ENCODE measurements around the gene ADARB1.

Gene ADARB1

GRCh38 chr21:45209685-45210284 lies 135.4 kb downstream of the ADARB1 start:
- no peak for DNase-seq

- DNase-seq = no peak
These were observed 136.1 kb downstream of the ADARB1 start for GRCh38 chr21:45210461-45210983.

DNA sequence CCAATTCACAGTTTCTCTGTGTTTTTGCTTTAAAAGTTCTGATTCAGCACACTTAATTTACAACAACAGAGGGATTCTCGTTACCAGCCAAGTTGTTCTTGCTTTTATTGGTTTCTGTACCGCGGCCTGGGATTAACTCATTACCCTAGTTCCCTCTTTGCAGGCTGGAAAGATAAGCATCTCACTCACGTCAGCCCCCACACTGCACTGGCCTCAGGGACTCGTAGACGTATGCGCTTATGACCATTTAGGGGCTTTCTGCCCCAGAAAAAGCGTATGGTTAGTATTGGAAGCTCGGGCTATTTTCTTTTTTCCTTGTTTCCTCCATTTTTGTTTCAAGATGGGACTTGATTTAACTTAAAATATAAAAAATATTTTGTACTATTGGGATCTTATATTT lies 137.3 kb downstream of the ADARB1 start:
- no peak for DNase-seq

- no peak for DNase-seq
These were observed 139.0 kb downstream of the ADARB1 start for GRCh38 chr21:45213392-45213791.

DNA sequence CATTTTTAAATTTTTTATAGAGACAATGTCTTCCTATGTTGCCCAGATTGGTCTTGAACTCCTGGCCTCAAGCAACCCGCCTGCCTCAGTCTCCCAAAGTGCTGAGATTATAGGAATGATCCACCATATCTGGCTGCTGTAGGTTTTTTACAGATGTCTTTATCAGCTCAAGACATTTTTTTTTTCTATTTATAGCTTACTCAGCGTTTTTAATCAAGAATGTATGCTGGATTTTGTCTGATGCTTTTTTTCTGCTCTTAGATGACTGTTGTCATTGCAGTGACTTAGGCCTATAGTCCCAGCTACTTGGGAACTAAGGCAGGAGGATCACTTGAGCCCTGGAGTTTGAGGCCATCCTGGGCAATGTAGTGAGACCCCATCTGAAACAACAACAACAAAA lies 140.8 kb downstream of the ADARB1 start:
- no peak for DNase-seq

- no peak for DNase-seq
These were observed 142.6 kb downstream of the ADARB1 start for GRCh38 chr21:45217010-45217409.

DNA sequence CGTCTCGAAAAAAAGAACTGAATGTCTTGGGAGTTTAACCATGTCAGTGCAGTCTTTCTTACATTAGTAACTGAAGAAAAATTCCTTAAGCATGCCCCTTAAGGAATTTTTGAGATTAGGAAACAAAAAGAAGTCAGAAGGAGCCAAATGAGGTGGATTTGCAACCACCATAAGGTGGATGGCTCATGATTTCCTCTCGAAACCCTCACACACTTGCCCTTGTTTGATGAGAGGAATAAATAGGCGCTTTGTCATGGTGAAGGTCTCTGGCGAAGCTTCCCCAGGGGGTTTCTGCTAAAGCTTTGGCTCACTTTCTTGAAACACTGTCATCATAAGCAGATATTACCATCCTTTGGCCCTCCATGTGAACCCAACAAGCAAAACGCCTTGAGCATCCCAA lies 145.1 kb downstream of the ADARB1 start:
- DNase-seq = peak; percentile 15

GRCh38 chr21:45220071-45220481 lies 145.7 kb downstream of the ADARB1 start:
- no peak for DNase-seq

- no peak for DNase-seq
These were observed 146.5 kb downstream of the ADARB1 start for GRCh38 chr21:45220714-45221490.

GRCh38 chr21:45222001-45222400 lies 147.6 kb downstream of the ADARB1 start:
- no peak for DNase-seq

DNA sequence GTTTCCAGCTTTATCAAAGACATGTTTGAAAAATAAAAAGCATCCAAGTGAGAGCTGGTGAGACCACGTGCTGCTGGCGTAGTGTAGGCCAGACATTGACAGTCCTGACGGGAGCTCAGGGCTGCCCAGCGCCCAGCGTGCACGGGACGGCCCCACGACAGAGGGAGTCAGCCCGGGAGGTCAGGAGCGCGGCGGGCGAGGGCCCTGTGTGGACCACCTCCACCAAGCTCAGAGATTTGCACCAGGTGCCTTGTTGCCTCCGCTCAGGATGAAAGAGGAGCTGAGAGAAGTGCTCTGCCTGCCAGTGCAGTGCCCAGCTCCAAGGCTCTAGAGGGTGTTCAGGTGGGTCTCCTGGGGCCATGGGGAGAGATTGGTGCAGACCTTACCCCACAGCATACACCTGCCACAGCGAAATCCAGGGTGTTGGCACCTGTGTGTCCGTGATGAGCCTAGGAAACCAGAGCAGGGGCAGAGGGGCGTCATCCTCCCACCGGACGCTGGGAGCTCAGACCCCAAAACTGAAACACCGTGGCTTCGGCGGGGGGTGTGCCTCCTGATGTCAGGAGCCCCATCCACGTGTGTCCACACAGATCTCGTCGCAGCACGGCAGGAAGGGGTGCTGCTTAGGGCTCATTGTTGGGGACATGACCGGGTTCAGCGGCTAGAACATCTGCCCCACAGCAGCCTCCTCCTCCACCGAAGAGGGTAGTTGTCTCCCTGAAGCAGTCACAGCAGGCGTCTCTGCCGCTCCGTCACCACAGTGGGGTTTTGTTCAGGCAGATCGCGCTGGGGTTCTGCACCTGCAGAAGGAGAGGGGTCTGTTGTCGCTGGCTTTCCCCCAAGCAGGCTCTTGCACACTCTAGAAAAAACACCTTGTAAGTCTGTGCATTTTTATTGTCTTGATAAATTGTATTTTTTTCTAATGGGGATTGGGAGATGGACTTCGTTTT lies 149.1 kb downstream of the ADARB1 start:
- no peak for DNase-seq

- DNase-seq = no peak
These were observed 150.0 kb downstream of the ADARB1 start for GRCh38 chr21:45224189-45224938.

DNA sequence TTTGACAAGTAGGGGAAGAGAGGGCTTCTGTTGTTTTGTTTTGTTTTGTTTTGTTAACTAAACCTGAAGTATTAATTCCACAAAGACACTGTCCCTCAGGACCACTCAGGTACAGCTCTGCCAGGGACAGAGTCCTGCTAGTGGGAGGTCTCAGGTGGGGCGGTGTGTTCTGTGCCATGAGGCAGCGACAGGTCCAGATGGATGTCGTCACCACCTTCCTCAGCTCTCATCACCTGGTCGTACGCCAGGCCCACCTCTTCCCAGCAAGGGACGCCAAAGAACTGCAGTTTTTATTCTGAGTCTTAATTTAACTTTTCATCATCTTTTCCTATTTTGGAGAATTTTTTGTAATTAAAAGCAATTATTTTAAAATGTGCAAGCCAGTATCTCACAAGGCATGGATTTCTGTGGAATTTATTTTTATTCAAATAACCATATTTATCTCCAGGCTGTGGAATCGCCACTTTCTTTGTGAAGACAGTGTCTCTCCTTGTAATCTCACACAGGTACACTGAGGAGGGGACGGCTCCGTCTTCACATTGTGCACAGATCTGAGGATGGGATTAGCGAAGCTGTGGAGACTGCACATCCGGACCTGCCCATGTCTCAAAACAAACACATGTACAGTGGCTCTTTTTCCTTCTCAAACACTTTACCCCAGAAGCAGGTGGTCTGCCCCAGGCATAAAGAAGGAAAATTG lies 150.8 kb downstream of the ADARB1 start:
- no peak for DNase-seq

DNA sequence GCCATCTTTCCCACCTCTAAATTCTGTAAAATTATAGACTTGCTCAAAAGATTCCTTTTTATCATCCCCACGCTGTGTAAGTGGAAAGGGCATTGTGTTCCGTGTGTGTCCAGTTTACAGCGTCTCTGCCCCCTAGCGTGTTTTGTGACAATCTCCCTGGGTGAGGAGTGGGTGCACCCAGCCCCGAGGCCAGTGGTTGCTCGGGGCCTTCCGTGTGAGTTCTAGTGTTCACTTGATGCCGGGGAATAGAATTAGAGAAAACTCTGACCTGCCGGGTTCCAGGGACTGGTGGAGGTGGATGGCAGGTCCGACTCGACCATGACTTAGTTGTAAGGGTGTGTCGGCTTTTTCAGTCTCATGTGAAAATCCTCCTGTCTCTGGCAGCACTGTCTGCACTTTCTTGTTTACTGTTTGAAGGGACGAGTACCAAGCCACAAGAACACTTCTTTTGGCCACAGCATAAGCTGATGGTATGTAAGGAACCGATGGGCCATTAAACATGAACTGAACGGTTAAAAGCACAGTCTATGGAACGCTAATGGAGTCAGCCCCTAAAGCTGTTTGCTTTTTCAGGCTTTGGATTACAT lies 151.5 kb downstream of the ADARB1 start:
- no peak for DNase-seq

DNA sequence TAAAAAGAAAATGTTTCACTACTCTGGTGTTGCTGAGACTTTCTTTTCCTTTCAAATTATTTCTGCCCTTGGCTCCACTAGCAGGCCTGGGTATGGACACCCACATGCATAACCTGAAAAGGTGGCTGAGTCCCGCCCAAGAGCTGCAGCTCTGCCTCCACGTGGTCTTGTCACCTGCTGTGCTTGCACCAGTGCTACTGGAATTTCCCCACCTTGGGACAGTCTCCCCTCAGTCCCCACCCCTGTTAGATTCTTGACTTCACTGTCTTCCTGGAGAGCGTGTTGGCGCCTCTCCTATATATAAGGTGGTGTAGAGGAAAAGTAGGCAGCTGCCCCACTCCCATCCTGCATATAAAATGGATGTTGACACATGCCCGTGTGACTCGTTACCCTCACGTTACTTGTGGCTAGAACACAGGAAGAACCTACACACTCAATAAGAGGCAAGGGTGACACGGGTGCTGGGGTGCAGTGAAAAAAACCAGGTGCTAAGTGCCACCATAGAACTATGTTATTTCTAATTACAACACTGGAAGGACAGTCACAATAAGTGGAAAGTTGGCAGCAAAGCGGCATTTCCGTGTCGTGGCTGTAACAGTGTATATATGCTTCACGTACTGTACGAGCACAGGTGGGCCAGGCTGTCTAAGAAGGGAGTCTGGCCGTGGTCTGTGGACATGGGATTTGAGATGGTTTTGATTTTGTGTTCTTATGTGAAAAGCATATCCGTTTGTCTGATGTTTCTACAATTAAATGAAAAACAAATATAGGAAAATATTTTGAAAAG lies 152.4 kb downstream of the ADARB1 start:
- DNase-seq = peak; percentile 10

- no peak for DNase-seq
These were observed 153.4 kb downstream of the ADARB1 start for GRCh38 chr21:45227735-45228134.

GRCh38 chr21:45228171-45228641 lies 153.8 kb downstream of the ADARB1 start:
- peak; percentile 99 for DNase-seq

- DNase-seq = no peak
These were observed 154.4 kb downstream of the ADARB1 start for GRCh38 chr21:45228656-45229240.

- DNase-seq = no peak
These were observed 157.3 kb downstream of the ADARB1 start for GRCh38 chr21:45231705-45232104.

DNA sequence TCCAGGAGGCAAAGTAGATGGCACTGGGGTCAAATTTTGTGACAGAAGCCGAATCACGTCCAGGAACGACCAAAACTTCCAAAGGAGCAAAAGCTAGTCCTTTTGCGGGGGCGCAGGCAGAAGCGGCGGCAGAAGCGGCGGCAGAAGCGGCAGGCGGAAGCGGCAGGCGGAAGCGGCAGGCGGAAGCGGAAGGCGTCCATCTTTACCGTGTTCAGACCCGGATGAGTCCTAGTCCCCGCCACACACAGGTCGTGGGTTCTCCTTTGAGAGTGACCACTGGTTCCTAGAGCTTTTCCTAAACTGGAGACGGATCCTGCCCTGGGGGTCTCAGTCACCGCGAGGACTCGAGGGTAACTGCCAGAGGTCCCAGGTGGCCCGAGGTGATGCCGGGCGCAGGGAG lies 159.7 kb downstream of the ADARB1 start:
- no peak for DNase-seq
